ENCODE data around the gene USH1C. TPM values are rescaled to one million over a fixed set of nuclear protein-coding genes. Genes with fewer than 3 reads are reported as not detected.

USH1C gene
- total RNA-seq, 1 donor from 2014 or later, result not detected

- Mint-ChIP-seq H3K4me3 (ENCODE audit: low read depth) (no peak overlapping the region), H3K36me3 (ENCODE audit: low read depth) (no peaks in the 10 kb centered on the region)
Measured at GRCh38 chr11:17525570-17525969, 18.6 kb downstream of the USH1C start.

GRCh38 chr11:17524221-17524620, 20.0 kb downstream of the USH1C start:
- no peaks in the 10 kb centered on the region for H3K27me3 Mint-ChIP-seq (ENCODE audit: low read depth)
- no peak for DNase-seq (ENCODE audit: low spot score)
- no peaks in the 10 kb centered on the region for H3K9me3 Mint-ChIP-seq
- no peak overlapping the region for H3K27ac Mint-ChIP-seq
- H3K4me3 Mint-ChIP-seq (ENCODE audit: low read depth), result no peak overlapping the region
- no peaks in the 10 kb centered on the region for H3K4me1 Mint-ChIP-seq (ENCODE audit: low read depth)
- H3K36me3 Mint-ChIP-seq (ENCODE audit: low read depth), result no peaks in the 10 kb centered on the region
- intact Hi-C loops (cut with micrococcal nuclease), result no loop called here

More at GRCh38 chr11:17525570-17525969, 18.6 kb downstream of the USH1C start:
- Mint-ChIP-seq H3K27ac (no peak overlapping the region), H3K9me3 (no peaks in the 10 kb centered on the region), H3K27me3 (ENCODE audit: low read depth) (peaks cover 1% of the 10 kb centered on the region), H3K4me1 (ENCODE audit: low read depth) (no peaks in the 10 kb centered on the region)
- intact Hi-C loops (cut with micrococcal nuclease), result no loop called here
- DNase-seq (ENCODE audit: low spot score), result no peak

- no peaks in the 10 kb centered on the region for H3K4me1 Mint-ChIP-seq (ENCODE audit: low read depth)
- H3K36me3 Mint-ChIP-seq (ENCODE audit: low read depth), result no peaks in the 10 kb centered on the region
- no peak overlapping the region for H3K27ac Mint-ChIP-seq
- H3K27me3 Mint-ChIP-seq (ENCODE audit: low read depth), result peaks cover 1% of the 10 kb centered on the region
- no peak for DNase-seq (ENCODE audit: low spot score)
- H3K4me3 Mint-ChIP-seq (ENCODE audit: low read depth), result no peak overlapping the region
- intact Hi-C loops (cut with micrococcal nuclease), result no loop called here
- no peaks in the 10 kb centered on the region for H3K9me3 Mint-ChIP-seq
Measured at GRCh38 chr11:17522655-17523054, 21.6 kb downstream of the USH1C start.

GRCh38 chr11:17521106-17521900, 22.9 kb downstream of the USH1C start:
- H3K9me3 Mint-ChIP-seq, result no peaks in the 10 kb centered on the region
- no peak for DNase-seq (ENCODE audit: low spot score)
- intact Hi-C loops (cut with micrococcal nuclease), result no loop called here
- H3K27me3 Mint-ChIP-seq (ENCODE audit: low read depth), result peaks cover 3% of the 10 kb centered on the region
- no peak overlapping the region for H3K27ac Mint-ChIP-seq
- H3K36me3 Mint-ChIP-seq (ENCODE audit: low read depth), result no peaks in the 10 kb centered on the region
- H3K4me1 Mint-ChIP-seq (ENCODE audit: low read depth), result no peaks in the 10 kb centered on the region
- no peak overlapping the region for H3K4me3 Mint-ChIP-seq (ENCODE audit: low read depth)

- Mint-ChIP-seq H3K27ac (no peak overlapping the region), H3K36me3 (ENCODE audit: low read depth) (no peaks in the 10 kb centered on the region), H3K9me3 (no peaks in the 10 kb centered on the region), H3K4me3 (ENCODE audit: low read depth) (no peak overlapping the region), H3K27me3 (ENCODE audit: low read depth) (peaks cover 15% of the 10 kb centered on the region), H3K4me1 (ENCODE audit: low read depth) (no peaks in the 10 kb centered on the region)
- intact Hi-C loops (cut with micrococcal nuclease), result no loop called here
- no peak for DNase-seq (ENCODE audit: low spot score)
Measured at GRCh38 chr11:17519061-17519885, 24.9 kb downstream of the USH1C start.

GRCh38 chr11:17518366-17518765, 25.9 kb downstream of the USH1C start:
- no peaks in the 10 kb centered on the region for H3K36me3 Mint-ChIP-seq (ENCODE audit: low read depth)
- intact Hi-C loops (cut with micrococcal nuclease), result no loop called here

GRCh38 chr11:17517186-17517585, 27.0 kb downstream of the USH1C start:
- Mint-ChIP-seq H3K36me3 (ENCODE audit: low read depth) (no peaks in the 10 kb centered on the region), H3K27me3 (ENCODE audit: low read depth) (peaks cover 24% of the 10 kb centered on the region), H3K9me3 (no peaks in the 10 kb centered on the region), H3K27ac (no peak overlapping the region), H3K4me3 (ENCODE audit: low read depth) (no peak overlapping the region), H3K4me1 (ENCODE audit: low read depth) (no peaks in the 10 kb centered on the region)
- intact Hi-C loops (cut with micrococcal nuclease), result no loop called here
- DNase-seq (ENCODE audit: low spot score), result no peak

More at GRCh38 chr11:17518366-17518765, 25.9 kb downstream of the USH1C start:
- Mint-ChIP-seq H3K4me3 (ENCODE audit: low read depth) (no peak overlapping the region), H3K27me3 (ENCODE audit: low read depth) (peaks cover 17% of the 10 kb centered on the region), H3K9me3 (no peaks in the 10 kb centered on the region), H3K27ac (no peak overlapping the region), H3K4me1 (ENCODE audit: low read depth) (no peaks in the 10 kb centered on the region)
- DNase-seq (ENCODE audit: low spot score), result no peak

GRCh38 chr11:17516551-17517150, 27.6 kb downstream of the USH1C start:
- intact Hi-C loops (cut with micrococcal nuclease), result no loop called here
- H3K27ac Mint-ChIP-seq, result no peak overlapping the region
- no peak for DNase-seq (ENCODE audit: low spot score)
- no peaks in the 10 kb centered on the region for H3K4me1 Mint-ChIP-seq (ENCODE audit: low read depth)
- no peaks in the 10 kb centered on the region for H3K36me3 Mint-ChIP-seq (ENCODE audit: low read depth)
- no peaks in the 10 kb centered on the region for H3K9me3 Mint-ChIP-seq
- peaks cover 27% of the 10 kb centered on the region for H3K27me3 Mint-ChIP-seq (ENCODE audit: low read depth)
- H3K4me3 Mint-ChIP-seq (ENCODE audit: low read depth), result no peak overlapping the region

GRCh38 chr11:17515443-17516176, 28.6 kb downstream of the USH1C start:
- H3K4me3 Mint-ChIP-seq (ENCODE audit: low read depth), result no peak overlapping the region
- H3K9me3 Mint-ChIP-seq, result no peaks in the 10 kb centered on the region
- no peak overlapping the region for H3K27ac Mint-ChIP-seq
- intact Hi-C loops (cut with micrococcal nuclease), result no loop called here
- no peaks in the 10 kb centered on the region for H3K36me3 Mint-ChIP-seq (ENCODE audit: low read depth)
- no peak for DNase-seq (ENCODE audit: low spot score)
- peaks cover 27% of the 10 kb centered on the region for H3K27me3 Mint-ChIP-seq (ENCODE audit: low read depth)
- no peaks in the 10 kb centered on the region for H3K4me1 Mint-ChIP-seq (ENCODE audit: low read depth)

GRCh38 chr11:17514476-17514875, 29.7 kb downstream of the USH1C start:
- no peak for DNase-seq (ENCODE audit: low spot score)
- H3K27me3 Mint-ChIP-seq (ENCODE audit: low read depth), result peaks cover 30% of the 10 kb centered on the region
- H3K36me3 Mint-ChIP-seq (ENCODE audit: low read depth), result no peaks in the 10 kb centered on the region
- intact Hi-C loops (cut with micrococcal nuclease), result no loop called here
- H3K9me3 Mint-ChIP-seq, result no peaks in the 10 kb centered on the region
- no peak overlapping the region for H3K27ac Mint-ChIP-seq
- no peaks in the 10 kb centered on the region for H3K4me1 Mint-ChIP-seq (ENCODE audit: low read depth)
- no peak overlapping the region for H3K4me3 Mint-ChIP-seq (ENCODE audit: low read depth)

- Mint-ChIP-seq H3K9me3 (no peaks in the 10 kb centered on the region), H3K36me3 (ENCODE audit: low read depth) (no peaks in the 10 kb centered on the region), H3K4me3 (ENCODE audit: low read depth) (no peak overlapping the region), H3K27me3 (ENCODE audit: low read depth) (peaks cover 34% of the 10 kb centered on the region), H3K27ac (no peak overlapping the region), H3K4me1 (ENCODE audit: low read depth) (no peaks in the 10 kb centered on the region)
- DNase-seq (ENCODE audit: low spot score), result no peak
- intact Hi-C loops (cut with micrococcal nuclease), result no loop called here
Measured at GRCh38 chr11:17513853-17514252, 30.4 kb downstream of the USH1C start.

GRCh38 chr11:17512101-17512500, 32.1 kb downstream of the USH1C start:
- Mint-ChIP-seq H3K9me3 (no peaks in the 10 kb centered on the region), H3K36me3 (ENCODE audit: low read depth) (no peaks in the 10 kb centered on the region), H3K27ac (no peak overlapping the region), H3K4me1 (ENCODE audit: low read depth) (no peaks in the 10 kb centered on the region), H3K27me3 (ENCODE audit: low read depth) (peaks cover 36% of the 10 kb centered on the region), H3K4me3 (ENCODE audit: low read depth) (no peak overlapping the region)
- intact Hi-C loops (cut with micrococcal nuclease), result no loop called here
- DNase-seq (ENCODE audit: low spot score), result no peak

Measured in activated T-helper 2 cell treated with anti-CD3 and anti-CD28 coated beads, Interferon-gamma antibody, Interleukin-2, Interleukin-4, amounts not matched to agents 10 μg/mL and 5 μg/mL and 100 μg/mL, durations not matched to agents 14 hours and 24 hours and 36 hours (primary cell).